NCI-H345 (cell line): ENCODE measurements around the gene CLUH.

Source experiments
- DNase-seq: peaks from one replicate; lab custom pipeline; 2025; lab: John Stamatoyannopoulos, UW

CLUH gene, protein sequence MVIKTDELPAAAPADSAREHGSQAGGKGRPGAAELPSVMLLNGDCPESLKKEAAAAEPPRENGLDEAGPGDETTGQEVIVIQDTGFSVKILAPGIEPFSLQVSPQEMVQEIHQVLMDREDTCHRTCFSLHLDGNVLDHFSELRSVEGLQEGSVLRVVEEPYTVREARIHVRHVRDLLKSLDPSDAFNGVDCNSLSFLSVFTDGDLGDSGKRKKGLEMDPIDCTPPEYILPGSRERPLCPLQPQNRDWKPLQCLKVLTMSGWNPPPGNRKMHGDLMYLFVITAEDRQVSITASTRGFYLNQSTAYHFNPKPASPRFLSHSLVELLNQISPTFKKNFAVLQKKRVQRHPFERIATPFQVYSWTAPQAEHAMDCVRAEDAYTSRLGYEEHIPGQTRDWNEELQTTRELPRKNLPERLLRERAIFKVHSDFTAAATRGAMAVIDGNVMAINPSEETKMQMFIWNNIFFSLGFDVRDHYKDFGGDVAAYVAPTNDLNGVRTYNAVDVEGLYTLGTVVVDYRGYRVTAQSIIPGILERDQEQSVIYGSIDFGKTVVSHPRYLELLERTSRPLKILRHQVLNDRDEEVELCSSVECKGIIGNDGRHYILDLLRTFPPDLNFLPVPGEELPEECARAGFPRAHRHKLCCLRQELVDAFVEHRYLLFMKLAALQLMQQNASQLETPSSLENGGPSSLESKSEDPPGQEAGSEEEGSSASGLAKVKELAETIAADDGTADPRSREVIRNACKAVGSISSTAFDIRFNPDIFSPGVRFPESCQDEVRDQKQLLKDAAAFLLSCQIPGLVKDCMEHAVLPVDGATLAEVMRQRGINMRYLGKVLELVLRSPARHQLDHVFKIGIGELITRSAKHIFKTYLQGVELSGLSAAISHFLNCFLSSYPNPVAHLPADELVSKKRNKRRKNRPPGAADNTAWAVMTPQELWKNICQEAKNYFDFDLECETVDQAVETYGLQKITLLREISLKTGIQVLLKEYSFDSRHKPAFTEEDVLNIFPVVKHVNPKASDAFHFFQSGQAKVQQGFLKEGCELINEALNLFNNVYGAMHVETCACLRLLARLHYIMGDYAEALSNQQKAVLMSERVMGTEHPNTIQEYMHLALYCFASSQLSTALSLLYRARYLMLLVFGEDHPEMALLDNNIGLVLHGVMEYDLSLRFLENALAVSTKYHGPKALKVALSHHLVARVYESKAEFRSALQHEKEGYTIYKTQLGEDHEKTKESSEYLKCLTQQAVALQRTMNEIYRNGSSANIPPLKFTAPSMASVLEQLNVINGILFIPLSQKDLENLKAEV (N-terminal part only)

DNA sequence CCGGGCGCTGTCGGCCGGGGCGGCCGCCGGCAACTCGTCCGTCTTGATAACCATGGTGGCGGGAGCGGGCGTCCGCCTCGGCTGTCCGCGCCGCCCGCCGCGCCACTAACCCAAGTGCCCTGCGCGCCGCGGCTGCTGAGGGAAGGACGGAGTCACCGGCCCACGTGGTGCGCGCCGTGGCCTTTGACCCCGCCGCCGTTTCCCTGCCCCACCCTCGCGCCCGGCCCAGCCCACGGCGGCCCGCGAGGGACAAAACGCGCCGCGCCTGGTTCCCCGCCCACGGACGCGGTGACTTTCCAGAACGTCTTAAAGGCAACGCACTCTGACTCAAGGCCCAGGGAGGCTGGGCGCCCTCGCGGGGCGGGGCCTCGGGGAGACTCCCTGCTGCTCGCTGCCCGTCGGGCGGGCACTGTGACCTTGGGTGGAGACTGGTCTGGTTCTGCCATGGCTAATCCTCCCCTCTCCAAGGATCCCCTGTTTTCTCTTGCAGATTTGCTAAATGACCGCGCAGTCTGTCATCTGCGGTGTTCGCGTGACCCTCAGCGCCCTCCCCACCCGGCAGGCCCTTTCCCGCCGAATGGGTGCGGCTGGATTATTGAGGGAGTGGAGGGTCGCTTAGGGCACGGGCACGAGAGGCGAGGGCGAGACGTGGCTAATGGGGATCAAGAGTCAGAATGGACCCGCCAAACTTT is at the start of gene CLUH:
CLUH (minus strand) TSS at position 157 of the 692 bp plus-strand sequence; CDS start at position 54, 103 bp downstream.
- peak; percentile 77 for DNase-seq

DNA sequence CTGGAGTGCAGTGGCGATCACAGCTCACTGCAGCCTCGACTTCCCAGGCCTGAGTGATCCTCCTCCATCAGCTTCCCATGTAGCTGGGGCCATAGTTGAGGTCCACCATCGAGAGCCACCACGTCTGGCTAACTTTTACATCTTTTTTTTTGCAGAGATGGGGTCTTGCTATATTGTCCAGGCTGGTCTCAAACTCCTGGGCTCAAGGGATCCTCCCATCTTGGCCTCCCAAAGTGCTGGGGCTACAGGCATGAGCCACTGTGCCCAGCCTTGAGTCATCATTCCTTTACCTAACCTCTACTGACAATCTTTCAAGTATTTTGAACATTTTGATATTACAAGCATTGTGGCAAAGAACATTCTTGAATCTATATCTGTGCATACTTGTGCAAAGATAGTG is 47.3 kb upstream of the CLUH start:
- DNase-seq, result no peak

DNA sequence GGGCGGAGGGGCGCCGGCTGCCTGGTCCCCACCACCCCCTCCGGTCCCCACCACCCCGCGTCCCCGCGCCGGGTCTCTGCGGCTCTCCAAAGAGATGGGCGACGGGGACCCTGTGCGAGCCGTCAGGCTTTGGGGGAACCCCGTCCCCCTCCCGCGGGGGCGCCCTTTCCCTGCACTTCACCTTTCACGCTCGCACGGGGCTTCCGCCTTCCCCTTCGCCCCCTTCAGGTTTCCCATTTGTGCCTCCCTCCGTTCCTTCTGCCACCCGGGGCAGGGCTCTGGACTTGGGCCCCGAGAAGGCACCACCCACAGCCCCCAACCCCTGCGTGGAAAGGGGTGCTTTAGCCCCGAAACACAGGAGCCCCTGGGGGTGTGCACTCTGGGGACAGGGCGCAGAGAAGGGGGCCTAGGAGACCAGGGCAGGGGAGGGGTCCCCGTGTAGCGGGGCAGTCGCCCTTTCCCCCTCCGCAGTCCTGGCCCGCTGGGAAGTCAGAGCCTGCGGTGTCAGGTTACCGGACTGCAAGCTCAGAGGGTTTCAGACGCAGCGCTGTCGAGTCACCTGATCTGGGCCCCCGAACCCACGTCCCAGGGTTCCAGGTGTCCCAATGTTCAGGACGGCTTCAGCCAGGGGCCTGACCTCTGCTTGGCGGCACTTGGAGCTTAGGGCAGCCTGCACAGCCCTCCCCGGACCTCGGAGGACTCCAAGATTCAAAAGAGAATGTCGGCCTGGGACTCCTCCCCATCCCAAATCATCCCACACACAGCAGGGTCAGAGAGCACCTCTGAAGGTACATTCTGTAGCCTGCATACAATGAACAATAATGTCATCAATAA is 44.5 kb upstream of the CLUH start:
- DNase-seq, result peak; percentile 7

DNA sequence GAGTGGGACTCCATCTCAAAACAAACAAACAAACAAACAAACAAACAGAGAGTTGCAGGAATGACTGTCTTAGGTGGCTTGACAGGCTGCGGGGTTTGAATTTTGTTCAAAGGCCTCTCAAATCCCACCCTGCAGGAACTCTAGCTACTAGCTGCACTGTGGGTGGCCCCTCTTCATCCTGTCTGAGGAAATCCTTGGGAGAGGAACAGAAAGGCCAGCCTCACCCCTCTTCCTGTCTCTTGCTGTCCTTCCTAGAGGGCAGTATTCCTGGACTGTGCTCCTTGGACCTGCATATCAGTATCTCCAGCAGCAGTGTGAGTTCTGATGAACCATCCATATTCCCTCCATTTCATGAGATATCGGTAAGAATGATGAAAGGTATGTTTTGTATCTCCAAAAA is 39.9 kb upstream of the CLUH start:
- DNase-seq, result no peak

DNA sequence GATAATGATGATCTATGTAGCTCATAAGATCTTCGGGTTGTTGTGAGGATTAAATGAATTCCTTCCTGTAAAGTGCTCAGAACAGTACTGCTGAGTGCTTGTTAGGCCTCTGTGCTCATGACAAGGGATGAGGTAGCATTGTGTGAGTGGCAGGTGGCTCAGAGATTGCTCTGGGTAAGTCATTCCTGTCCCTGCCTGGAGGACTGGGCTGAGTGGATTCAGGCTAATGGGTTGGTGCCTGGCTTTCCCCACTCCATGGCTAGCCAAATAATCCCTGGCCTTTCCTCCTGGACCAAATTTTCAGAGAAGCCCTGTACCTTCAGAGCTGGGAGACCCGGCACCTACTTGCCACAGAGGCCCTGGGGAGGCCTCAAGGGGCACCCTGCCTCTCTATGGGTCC is 39.2 kb upstream of the CLUH start:
- DNase-seq, result no peak

DNA sequence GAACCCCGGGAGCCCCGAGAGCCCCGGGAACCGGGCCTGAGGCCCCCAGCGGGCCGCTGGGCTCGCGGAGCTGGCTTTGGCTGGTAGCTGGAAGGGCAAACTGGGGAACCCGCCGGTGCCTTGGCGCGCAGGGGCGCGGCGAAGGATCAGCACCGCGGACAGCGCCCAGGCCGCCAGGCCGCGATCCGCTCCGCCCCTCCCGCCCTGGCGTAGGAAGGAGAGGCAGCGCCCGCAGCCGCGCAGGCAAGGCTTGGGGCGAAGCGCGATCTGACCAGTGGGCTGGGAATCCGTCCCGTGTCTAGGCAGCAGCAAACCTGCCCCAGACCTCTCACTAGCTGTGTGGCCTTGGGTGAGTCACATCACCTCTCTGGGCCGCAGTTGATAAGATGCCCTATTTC is 38.2 kb upstream of the CLUH start:
- peak; percentile 43 for DNase-seq

DNA sequence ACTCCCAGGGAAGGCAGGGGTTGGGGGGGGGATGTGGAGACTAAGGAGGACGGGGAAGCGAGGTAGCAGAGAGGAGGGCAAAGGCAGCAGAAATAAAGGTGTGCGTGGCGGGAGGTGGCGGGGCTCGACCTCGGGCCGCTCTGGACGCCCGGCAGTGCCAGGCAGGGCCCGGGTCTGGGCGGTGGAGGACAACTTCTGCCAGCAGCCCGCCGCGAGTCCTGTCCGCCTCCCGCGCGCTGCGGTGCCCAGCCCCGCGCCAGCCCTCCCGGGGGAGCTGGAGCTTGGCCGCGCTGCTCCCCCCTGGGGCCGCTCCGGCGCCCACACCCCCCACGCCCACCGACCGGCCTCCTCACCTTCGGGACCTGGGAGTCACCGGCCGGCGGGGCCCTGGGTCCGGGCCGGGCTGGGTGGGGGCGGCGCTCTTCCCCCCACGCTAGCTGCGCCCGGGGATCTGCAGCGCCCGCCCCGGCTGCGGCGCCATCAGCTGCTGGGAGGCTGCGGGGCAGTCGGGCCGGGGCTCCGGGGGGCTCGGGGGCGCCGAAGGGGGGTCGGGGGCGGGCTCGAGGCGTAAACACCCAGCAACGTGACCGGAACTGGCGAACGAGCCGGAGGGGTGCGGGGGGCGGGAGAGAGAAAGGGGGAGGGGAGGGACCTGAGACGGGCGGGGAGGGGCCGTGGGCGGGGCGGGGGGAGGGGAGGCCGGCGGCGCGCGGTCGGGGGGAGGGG is 37.7 kb upstream of the CLUH start, which contains the start of gene CCDC92B:
CCDC92B (minus strand) TSS at position 595 of the 726 bp plus-strand sequence. CDS start 14,507 bp downstream, outside the sequence.
- peak; percentile 51 for DNase-seq

DNA sequence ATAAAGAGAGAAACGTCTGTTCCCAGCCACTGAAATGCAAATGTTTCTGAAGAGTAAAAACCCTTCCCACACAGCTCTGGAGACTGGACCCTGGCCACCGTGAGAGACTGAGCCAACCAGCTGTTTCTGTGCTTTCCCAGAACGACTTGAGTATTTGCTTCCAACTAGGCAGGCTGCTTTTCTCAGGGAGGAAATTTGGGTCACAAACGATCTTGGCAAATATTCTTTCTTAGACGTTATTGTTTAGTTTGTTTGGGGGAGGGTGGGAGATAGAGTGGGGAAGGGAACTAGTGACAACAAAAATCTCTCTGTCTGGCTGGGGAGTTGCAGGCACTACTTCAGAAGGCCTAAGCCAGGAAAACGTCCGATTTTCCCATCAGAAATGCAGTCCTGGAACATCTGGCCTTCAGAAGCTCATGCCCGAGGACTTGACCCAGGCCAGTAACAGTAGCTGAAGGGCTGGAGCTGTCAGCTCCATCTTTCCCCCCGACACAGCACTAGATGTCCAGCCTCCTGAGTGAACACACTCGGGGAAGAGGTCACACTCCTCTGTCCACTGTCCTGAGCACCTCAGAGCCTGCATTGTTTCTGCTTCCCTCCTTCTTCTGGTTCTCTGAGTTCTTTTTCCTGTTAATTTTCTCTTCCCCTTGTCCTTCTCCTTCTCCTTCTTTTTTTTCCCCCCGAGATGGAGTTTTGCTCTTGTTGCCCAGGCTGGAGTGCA is 33.9 kb upstream of the CLUH start:
- no peak for DNase-seq

DNA sequence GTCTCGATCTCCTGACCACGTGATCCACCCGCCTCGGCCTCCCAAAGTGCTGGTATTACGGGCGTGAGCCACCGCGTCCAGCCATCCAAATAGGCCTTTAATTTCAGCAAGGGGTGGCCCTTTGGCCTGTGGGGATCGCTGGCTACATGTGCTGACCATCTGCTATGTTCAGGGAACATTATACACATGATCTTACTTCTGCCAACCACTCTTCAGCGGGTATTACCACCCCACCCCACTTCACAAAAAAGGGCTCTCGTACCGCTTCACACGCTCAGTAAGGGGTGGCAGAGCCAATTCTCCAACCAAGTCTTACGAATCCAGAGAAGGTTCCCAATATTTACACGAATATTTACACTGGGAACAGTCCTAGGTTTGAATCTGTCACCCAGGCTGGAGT is 26.1 kb upstream of the CLUH start:
- no peak for DNase-seq

DNA sequence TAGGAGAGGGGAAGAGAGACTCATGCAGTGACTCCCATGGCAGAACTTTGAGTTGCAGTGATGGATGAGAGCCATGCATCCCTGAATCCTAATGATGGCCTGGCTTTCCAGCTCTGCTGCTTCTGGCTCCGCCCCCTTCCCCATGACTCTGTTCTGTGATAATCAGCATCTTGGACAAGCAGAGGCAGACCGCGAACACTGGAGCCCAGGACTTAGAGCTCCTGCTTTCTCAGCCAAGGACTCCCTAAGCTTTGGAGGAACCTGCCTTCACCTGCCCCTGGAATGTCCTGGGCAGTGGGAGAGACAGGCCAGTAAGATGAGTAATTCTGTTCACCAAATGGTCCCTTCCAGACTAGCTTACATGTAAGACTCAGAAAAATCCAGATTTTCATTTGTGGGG is 25.4 kb upstream of the CLUH start:
- DNase-seq, result no peak

DNA sequence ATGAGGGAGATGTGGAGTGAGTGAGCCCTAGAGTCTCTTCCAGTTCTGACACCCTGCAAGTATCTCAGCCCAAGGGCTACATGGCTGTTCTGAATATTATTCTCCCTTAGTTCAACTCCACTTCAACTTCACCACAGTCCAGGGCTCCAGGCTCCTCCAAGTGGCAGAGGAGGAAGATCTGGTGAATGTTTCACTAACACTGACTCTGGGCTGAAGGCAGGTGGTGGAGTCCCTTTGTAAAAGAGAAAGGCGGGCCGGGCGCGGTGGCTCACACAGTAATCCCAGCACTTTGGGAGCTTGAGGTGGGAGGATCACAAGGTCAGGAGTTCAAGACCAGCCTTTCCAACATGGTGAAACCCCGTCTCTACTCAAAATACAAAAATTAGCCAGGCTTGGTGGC is 24.3 kb upstream of the CLUH start:
- no peak for DNase-seq

DNA sequence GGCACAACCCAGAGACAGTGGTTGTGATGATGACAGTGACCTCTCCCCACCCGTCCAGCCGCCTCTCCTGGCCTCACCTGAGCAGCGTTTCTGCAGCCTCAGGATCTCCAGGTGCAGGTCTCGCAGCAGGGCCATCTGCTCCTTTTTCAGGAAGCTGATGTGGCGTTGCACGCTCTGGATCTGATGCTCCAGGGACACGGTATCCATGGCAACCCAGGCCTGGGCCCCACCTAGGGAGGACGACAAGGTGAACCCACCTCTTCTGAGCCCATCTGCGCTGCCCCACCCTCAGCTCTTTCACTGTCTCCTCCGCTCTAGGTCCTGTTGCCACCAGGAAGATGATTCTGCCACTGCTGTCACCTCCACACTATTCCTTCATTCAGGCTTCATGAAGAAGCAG is 23.4 kb upstream of the CLUH start:
- no peak for DNase-seq

DNA sequence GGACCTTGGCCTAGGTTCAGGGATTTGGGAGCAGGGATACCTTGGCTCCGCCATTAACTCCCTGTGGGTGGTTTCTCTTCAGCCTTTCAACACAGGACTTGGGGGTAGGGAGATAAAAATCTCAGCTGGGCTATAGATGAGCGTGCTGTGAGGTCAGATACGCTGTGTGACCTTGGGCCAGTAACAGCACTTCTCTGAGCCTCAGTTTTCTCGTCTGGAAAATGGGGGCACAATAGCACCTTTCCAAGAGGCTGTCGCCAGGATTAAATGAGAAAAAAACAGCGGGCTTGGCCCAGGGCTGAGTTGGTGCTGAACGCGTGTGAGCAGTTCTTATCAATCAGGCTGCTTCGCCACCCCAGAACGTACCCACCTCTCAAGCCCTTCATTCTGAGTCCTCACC is 20.2 kb upstream of the CLUH start:
- no peak for DNase-seq

DNA sequence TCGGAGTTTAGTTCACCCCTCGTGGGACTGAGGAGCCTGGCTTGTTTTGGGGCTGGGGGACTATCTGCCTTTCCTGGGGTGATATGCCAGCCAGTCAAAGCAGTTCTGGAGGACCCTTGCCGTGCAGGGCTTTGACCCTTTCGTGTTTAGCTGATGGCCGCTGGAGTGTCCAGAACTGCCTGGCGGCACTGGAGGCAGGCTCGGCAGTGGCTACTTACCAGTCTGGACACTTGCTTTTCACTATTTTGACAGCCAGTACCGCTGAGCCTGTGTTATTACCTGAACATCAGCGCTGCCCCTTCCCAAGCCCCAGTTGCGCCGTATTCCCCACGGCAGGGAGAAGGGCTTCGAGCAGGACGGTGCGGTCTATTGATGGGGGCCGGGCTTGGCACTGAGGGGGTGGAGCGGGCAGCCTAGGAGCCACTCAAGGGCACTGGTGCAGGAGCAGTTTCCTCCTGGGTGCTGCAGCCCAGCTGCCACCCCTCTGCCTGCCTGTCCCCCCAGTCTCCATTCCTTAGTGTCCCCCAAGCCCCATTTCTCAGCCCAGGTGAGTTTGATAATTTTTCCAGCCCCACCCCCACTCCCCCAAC is 19.3 kb upstream of the CLUH start:
- DNase-seq, result no peak

DNA sequence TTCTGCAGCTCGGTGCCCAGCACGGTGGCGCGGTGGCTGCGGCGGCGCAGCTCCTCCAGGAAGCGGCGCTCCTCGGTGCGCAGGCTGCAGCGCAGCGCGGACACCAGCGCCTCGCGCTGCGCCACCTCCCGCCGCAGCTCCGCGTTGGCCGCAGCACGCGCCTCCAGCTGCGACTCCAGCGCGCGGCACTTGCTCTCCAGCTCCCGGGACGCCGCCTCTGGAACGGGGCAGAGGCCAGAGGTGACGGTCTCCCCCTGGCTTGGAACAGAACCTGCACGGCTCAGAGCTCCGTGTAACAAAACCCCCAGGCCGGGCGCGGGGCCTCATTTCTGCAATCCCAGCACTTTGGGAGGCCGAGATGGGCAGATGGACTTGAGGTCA is 13.2 kb upstream of the CLUH start:
- no peak for DNase-seq

DNA sequence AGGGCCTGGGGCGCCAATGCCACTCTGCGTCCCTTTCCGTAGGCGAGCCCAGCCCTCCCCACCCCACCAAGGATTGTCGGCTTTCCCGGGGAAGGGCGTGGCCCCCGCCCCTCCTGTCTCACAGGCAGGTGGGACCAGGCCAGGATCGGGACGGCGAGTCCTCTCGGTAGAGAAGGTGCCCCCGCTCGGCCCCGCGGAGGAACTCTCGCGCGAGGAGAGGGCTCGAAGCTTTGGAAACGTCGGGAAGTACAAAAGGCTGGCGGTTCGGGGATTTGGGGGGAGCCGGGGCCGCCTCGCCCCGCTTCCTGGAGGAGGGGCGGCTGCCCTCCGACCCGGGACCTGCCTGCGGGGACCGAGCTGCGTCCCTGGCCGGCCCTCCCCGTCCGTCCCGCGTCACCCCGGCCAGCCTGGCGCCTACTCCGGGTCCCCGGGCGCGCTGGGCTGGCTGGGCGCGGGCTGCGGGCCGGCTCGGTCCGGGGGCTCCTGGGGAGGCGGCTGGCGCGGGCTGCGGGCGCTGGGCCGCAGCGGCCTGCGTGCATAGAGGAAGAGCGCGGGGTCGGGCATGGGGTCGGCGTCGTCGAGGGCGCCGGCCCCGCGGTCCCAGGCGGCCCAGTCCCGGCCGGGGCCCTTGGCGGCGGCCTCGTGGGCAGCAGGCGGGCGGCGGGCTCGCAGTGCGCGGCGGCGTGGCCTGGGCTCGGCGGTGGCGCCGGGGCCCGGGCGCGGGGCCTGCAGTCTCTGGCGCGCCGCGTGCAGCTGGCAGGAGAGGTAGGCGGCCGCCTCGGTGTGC is 12.6 kb upstream of the CLUH start:
- no peak for DNase-seq

DNA sequence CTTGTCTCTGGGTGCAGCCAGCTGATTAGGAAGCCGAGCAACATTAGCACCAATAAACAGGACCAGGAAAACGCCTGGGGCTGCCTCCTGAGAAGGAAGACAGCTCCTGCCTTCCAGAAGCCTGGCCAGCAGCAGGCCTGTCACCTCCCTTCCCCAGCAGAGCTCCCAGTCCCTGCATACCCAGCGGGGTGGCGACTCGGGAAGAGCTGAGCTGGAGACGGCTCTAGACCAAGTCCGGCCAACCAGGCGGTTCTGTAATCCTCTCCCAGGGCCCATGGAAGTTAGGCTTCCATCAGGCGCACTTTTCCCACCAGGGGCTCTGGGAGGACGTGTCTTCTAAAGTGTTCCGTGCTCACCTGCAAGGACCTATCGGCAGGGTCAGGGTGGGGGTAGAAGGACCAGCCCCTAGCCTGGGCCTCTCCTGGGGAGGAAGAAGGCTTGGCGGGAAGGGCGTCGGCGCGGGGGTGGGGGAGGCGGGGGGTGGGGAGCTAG is 12.0 kb upstream of the CLUH start:
- DNase-seq, result no peak

DNA sequence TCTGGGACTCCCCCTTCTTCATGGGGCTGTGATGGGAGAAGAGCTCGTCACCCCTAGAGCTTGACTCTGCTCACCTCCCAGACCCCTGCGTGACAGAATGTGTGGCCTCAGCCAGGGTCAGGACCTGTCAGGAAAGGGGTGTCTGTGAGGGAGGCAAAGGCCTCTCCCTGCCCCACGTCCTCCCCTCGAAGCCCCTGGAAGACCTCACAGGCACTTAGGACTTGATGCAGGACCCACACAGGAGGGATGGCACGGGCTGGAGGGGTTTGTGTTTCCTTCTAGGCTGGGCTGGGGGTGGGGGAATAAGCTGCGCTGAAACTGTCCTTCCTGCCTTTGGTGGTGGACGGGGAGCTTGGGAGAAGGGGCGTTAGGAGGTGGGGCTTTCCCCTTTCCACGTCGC is 11.0 kb upstream of the CLUH start:
- DNase-seq, result no peak
